Chondrocyte (in vitro differentiated cells): ENCODE results near the gene GAST. TPM values are rescaled to one million over a fixed set of nuclear protein-coding genes. Genes with fewer than 3 reads are reported as not detected.
A peak's percentile ranks its signal among the peaks of the same experiment; 100 is the strongest.

Experiments used
- DNase-seq: peaks from one replicate; pipeline ENCODE4 v3.0.0; 2021; ENCODE audit warnings: mixed read lengths, low spot score
- H3K27ac Mint-ChIP-seq: one replicate; pipeline ENCODE4 v1.8.0; 2021; ENCODE audit warnings: mild to moderate bottlenecking, moderate library complexity, mixed read lengths; ENCODE audit not compliant: unreplicated experiment
- H3K27me3 Mint-ChIP-seq: 2 replicates; pipeline ENCODE4 v1.8.0; 2021; ENCODE audit warnings: low read depth, mixed read lengths
- H3K36me3 Mint-ChIP-seq: 2 replicates; pipeline ENCODE4 v1.8.0; 2021; ENCODE audit warnings: low read depth, mixed read lengths
- H3K4me1 Mint-ChIP-seq: 2 replicates; pipeline ENCODE4 v1.8.0; 2021; ENCODE audit warnings: low read depth, mild to moderate bottlenecking, mixed read lengths
- H3K4me3 Mint-ChIP-seq: one replicate; pipeline ENCODE4 v1.8.0; 2021; ENCODE audit warnings: mild to moderate bottlenecking, moderate library complexity, mixed read lengths; ENCODE audit not compliant: unreplicated experiment
- H3K9me3 Mint-ChIP-seq: 2 replicates; pipeline ENCODE4 v1.8.0; 2021; ENCODE audit warnings: low read depth, mixed read lengths
- CTCF ChIP-seq: fragments of 200-600 bp; sonication (generic); IDR thresholded peaks from 2 replicates; pipeline ENCODE4 v1.5.0; 2021; ENCODE audit warnings: antibody characterized with exemption, mild to moderate bottlenecking, moderate library complexity
- total RNA-seq: library from RNA; stranded (reverse); gene quantifications from 3 replicates; pipeline ENCODE4 v1.2.1, GENCODE V29; 2021

The GAST gene
- total RNA-seq, 1 donor from 2014 or later = not detected

GRCh38 chr17:41676058-41676419, 36.1 kb upstream of the GAST start:
- H3K4me1 Mint-ChIP-seq = peaks cover 21% of the 10 kb centered on the region
- no peaks in the 10 kb centered on the region for H3K36me3 Mint-ChIP-seq
- no peak overlapping the region for H3K4me3 Mint-ChIP-seq

GRCh38 chr17:41678411-41678906, 33.7 kb upstream of the GAST start:
- no peaks in the 10 kb centered on the region for H3K9me3 Mint-ChIP-seq
- DNase-seq = no peak
- TF ChIP-seq CTCF = no peak
- no peaks in the 10 kb centered on the region for H3K36me3 Mint-ChIP-seq
- H3K4me3 Mint-ChIP-seq = peak overlapping the region; percentile 40
- H3K27ac Mint-ChIP-seq = peak overlapping the region; percentile 73
- H3K4me1 Mint-ChIP-seq = peaks cover 21% of the 10 kb centered on the region
- no peaks in the 10 kb centered on the region for H3K27me3 Mint-ChIP-seq

More at GRCh38 chr17:41676058-41676419, 36.1 kb upstream of the GAST start:
- DNase-seq = no peak
- H3K27me3 Mint-ChIP-seq = no peaks in the 10 kb centered on the region
- no peak for TF ChIP-seq CTCF
- H3K9me3 Mint-ChIP-seq = no peaks in the 10 kb centered on the region
- H3K27ac Mint-ChIP-seq = peak overlapping the region; percentile 32

- H3K36me3 Mint-ChIP-seq = no peaks in the 10 kb centered on the region
- H3K4me1 Mint-ChIP-seq = peaks cover 21% of the 10 kb centered on the region
- H3K27me3 Mint-ChIP-seq = no peaks in the 10 kb centered on the region
- peak overlapping the region; percentile 40 for H3K4me3 Mint-ChIP-seq
- H3K9me3 Mint-ChIP-seq = no peaks in the 10 kb centered on the region
- H3K27ac Mint-ChIP-seq = peak overlapping the region; percentile 73
- TF ChIP-seq CTCF = peak; percentile 27
- no peak for DNase-seq
Observed at GRCh38 chr17:41678907-41679739, 33.0 kb upstream of the GAST start.

GRCh38 chr17:41679740-41680425, 32.2 kb upstream of the GAST start:
- no peaks in the 10 kb centered on the region for H3K36me3 Mint-ChIP-seq

More at GRCh38 chr17:41679740-41680425, 32.2 kb upstream of the GAST start:
- Mint-ChIP-seq H3K4me3 (no peak overlapping the region), H3K9me3 (no peaks in the 10 kb centered on the region), H3K27me3 (no peaks in the 10 kb centered on the region), H3K27ac (no peak overlapping the region), H3K4me1 (peaks cover 21% of the 10 kb centered on the region)
- TF ChIP-seq CTCF = no peak
- no peak for DNase-seq
